UCSD-AML1 (cell line): ENCODE measurements around the gene TVP23B.
"Not testable (repeated sequence)": the region's sequence is repeated elsewhere in the genome, so short reads cannot be mapped to it uniquely, and the experiment has no call there.

Experiments used
- DNase-seq: peaks from one replicate; lab custom pipeline; 2025; ENCODE audit not compliant: unreplicated experiment; lab: John Stamatoyannopoulos, UW

The TVP23B gene

DNA sequence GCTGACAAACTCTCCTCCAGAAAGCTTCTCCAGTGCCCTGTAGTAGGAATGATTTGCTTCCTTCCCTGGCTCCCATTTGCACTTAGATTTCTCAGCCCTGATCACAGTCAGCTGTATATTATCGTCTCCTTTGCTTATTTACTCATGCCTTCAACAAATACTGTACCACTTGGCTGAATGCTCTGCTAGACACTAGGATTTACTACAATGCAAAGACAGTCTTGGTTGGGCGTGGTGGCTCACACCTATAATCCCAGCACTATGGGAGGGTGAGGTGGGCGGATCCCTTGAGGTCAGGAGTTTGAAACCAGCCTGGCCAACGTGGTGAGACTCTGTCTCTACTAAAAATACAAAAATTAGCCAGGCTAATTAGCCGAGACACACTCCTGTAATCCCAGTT, 5.9 kb downstream of the TVP23B start:
- DNase-seq: not testable (repeated sequence)

- DNase-seq: not testable (repeated sequence)
These were observed 10.4 kb downstream of the TVP23B start for GRCh38 chr17:18791402-18791801.

DNA sequence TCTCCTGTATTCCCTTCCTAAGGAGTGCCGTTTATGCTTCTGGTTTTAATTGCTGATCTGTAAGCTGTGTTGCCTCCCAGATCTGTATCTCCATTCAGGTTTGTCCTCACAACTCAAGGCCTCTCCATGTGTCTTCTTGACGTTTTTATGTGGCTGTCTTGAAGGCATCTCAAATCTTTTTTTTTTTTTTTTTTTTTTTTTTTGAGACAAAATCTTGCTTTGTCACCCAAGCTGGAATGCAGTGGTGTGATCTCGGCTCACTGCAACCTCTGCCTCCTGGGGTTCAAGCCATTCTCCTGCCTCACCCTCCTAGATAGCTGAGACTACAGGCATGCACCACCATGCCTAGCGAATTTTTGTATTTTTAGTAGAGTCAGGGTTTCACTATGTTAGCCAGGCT, 13.9 kb downstream of the TVP23B start:
- not testable (repeated sequence) for DNase-seq

DNA sequence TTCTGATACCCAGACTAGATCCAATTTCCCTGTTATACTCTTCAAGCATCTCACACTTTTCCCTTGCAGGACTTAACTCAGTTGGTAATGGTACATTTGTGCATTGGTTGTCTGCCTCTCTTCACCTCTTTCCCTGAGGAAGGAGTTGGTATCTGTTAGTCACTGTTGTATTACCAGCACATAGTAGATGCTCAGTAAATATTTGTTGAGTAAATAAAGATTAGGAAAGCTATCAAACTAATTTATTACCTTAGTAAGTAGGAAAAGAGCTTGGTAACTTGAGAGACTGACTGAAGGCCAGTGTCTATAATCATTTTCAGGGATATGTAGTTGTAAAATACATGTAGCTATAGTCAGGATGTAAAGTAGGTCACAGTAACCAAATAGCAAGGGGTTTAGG, 15.9 kb downstream of the TVP23B start:
- not testable (repeated sequence) for DNase-seq

GRCh38 chr17:18803458-18804245, 22.7 kb downstream of the TVP23B start:
- DNase-seq: not testable (repeated sequence)

DNA sequence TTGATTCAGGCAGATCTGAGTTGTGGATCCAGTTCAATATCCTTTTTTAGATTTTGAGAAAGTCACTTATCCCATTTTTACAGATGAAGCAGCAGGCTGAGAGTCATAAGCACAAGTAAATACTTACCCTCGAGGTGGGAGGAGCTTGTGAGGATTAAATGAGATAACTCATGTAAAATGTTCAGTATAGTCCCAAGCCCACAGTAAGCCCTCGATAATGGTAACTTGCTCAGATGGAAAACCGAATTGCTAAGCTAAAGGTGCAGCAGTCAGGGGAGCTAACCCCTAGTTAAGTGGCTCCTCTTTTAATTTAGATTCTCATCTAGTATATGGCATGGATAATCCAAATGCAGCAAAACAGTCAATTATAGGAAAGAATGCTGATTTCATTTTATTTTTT, 34.9 kb downstream of the TVP23B start:
- not testable (repeated sequence) for DNase-seq

DNA sequence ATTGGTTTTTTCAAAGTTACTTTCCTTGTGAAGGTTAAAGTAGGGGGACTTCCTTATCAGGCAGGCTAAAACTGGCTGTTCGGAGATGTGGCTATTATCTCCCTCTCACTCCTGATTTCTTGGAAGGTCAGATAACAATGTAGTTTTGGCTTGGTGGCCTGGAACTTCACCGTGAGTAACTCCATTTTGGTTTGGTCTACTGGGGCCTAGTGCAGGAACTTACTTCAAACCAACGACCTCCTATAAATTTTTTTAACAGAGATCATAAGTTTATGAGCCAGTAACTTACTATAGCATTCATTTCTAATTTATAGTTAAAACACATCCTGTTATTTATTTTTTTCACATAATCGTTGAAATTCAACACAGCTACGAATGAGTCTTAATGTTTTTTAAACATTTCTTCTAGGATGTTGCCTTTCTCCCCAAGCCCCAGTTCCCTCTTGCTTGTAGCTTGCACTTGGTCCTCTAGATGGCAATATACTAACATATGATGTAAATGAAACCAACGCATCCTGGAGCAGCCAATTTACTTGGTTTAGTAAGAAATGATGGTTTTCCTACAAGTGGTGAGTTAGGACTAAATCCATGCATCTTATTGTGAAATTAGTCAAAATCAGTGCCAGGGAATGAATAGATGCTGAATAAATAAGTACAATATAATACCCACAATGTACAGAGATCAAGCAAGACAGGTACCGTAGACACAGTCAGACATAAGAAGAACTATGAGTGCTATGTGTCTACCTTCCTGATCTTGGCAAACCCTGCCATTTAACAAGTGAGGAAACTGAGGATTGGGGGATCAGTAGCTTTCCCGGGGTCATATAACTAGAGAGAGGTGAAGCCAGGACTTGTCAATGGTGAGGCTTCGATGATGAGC, 35.7 kb downstream of the TVP23B start:
- DNase-seq: not testable (repeated sequence)

DNA sequence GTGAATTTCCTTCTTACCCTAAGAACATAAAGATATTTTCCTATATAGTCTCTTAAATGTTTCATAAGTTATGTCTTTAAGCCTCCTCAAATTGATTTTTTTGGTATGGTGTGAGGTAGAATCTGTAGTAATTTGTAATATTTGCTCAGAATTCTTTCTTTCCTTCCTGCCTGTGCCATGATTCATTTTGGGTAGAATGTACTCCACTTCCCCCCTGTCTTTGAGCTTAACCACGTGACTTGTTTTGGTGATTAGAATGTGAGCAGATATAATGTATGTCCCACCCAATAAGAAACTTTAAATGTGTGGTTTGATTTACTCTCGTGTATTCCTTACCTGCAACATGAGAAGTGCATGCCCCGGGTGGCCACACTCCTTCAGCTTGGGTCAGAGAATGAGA, 40.4 kb downstream of the TVP23B start:
- not testable (repeated sequence) for DNase-seq

DNA sequence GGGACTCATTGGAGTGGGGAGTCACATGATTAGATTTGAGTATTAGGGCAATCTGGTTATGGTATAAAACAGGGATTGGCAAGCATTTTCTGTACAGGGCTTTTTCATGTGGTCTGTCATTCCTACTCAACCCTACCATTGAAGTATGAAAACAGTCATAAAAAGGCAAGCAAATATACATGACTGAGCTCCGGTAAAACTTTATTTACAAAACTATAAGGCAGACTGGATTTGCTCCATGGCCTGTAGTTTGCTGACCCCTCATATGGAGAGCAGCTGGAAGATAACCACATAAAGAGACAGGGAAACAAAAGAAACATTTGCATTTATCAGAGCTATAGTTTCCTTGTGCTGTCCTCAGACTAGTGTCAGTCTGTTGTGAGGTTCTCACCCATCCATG, 46.6 kb downstream of the TVP23B start:
- DNase-seq: not testable (repeated sequence)

- DNase-seq: no peak
These were observed 67.5 kb downstream of the TVP23B start for GRCh38 chr17:18848501-18848900.

DNA sequence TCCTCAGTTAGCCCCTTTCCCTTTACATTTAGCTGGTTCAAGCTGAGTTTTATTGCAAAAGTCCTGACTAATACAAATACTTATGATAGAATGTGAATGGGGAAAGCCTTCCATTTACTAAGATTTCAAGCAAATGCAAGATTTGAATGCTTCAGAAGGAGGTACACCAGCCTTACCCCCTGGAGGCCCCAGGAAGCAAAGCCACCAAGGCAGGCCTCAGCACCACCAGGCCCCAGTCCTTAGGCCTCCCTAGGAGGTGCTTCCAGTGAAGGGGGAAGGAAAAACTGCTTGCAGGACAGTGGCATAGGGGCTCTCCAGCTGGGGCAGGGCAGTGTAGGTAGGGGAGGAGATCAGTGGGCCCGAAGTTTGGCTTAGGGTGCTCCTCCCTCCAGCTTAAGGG, 69.7 kb downstream of the TVP23B start:
- DNase-seq: no peak

DNA sequence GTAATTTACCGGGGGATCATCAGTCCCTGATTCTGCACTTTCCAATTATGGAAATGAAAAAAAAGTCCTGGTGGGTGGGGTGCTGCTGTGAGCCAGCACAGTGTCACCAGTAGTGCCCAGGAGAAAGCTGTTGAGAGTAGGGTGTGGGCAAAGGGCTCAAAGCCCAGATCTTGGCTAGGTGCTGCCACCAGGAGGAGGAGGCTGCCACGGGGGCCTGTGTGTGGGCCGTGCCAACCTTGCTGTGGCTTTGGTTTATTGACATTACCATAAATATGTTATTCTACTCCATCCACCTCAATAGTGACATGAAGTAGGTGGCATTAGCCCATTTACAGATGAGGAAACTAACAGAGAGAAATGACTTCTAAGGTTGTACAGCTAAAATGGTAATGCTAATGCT, 70.2 kb downstream of the TVP23B start:
- no peak for DNase-seq

- DNase-seq: no peak
These were observed 74.0 kb downstream of the TVP23B start for GRCh38 chr17:18854956-18855355.

DNA sequence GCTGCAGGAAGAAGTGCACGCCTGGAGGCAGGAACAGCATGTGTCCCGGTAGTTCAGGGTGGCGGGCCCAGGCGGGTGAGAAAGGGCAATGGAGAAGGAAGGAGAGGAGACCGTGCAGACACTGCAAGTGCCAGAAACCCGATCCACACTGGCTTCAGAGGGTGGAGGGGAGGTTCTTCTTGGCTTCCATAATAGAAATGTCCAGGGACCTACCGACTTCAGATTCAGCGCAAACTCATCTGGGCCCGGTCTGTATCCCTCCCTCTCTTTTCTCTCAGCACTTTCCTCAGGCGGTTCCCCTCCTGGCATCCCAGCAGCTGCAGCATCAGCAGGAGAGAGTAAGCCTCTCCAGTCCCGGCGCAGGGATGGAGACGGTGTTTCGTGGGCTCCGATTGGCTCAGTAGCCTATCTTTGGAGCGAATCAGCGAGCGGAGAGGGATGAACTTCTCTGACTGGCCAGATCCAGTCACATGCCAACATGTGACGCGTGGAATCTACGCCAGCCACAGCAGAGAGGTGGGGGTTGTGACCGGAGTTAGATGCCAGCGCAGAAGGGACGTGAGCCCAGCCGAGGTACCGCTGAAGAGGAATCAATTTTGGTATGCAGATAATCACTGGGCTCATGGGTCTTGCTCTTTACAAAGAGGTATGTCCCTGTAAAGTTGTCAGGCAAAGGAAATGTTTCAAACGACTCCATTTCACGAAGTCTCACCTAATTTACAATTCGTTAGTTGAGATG, 75.0 kb downstream of the TVP23B start:
- DNase-seq: peak; percentile 86
